ENCODE data around the gene AP3S2.

DNA sequence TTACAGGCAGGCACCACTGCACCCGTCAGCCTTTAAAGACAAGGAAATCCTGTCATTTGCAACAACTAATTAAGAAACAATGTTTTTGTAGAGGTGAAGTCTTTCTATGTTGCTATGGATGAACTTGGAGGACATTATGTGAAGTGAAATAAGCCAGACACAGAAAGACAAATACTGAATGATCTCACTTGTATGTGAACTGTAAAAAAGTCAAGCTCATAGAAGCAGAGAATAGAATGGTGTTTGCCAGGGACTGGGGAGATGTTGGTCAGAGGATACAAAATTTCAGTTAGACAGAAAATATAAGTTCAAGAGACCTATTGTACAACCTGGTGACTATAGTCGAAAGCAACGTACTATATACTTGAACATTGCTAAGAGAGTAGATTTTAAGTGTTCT is 46.1 kb upstream of the AP3S2 start:
- TF ChIP-seq POLR2A (IDR thresholded peaks at IDR 0.05) = no peak
- TF ChIP-seq, protein P1, sequence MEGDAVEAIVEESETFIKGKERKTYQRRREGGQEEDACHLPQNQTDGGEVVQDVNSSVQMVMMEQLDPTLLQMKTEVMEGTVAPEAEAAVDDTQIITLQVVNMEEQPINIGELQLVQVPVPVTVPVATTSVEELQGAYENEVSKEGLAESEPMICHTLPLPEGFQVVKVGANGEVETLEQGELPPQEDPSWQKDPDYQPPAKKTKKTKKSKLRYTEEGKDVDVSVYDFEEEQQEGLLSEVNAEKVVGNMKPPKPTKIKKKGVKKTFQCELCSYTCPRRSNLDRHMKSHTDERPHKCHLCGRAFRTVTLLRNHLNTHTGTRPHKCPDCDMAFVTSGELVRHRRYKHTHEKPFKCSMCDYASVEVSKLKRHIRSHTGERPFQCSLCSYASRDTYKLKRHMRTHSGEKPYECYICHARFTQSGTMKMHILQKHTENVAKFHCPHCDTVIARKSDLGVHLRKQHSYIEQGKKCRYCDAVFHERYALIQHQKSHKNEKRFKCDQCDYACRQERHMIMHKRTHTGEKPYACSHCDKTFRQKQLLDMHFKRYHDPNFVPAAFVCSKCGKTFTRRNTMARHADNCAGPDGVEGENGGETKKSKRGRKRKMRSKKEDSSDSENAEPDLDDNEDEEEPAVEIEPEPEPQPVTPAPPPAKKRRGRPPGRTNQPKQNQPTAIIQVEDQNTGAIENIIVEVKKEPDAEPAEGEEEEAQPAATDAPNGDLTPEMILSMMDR (IDR thresholded peaks at IDR 0.05) = no peak

All from testis (tissue), 2 donors.